ES-I3 (cell line): ENCODE data around the gene ZNF132.
"Not testable (repeated sequence)": the region's sequence is repeated elsewhere in the genome, so short reads cannot be mapped to it uniquely, and the experiment has no call there.

ENCODE experiments used
- H3K36me3 ChIP-seq: 2 replicates; pipeline ENCODE4 v1.6.1; 2013; ENCODE audit warnings: mild to moderate bottlenecking, low read length, control low read depth, moderate library complexity; ENCODE audit not compliant: insufficient read depth
- H3K4me1 ChIP-seq: 2 replicates; pipeline ENCODE4 v1.6.1; 2013; ENCODE audit warnings: mild to moderate bottlenecking, control low read depth, low read length; ENCODE audit not compliant: insufficient read depth
- H3K9ac ChIP-seq: 2 replicates; pipeline ENCODE4 v1.6.1; 2013; ENCODE audit warnings: low read depth, mild to moderate bottlenecking, low read length, moderate library complexity
- H3K9me3 ChIP-seq: 2 replicates; pipeline ENCODE4 v1.6.1; 2013; ENCODE audit warnings: mild to moderate bottlenecking, low read length, moderate library complexity; ENCODE audit not compliant: control insufficient read depth, insufficient read depth

Gene ZNF132

GRCh38 chr19:58439576-58440554, at the start of gene ZNF132:
ZNF132 (minus strand) TSS chr19:58440153; CDS start chr19:58439821, 332 bp downstream.
- peak within 1 kb of the TSS; percentile 68 for H3K9ac ChIP-seq
- peaks cover 20% of the 10 kb centered on the region for H3K36me3 ChIP-seq
- H3K9me3 ChIP-seq = peaks cover 20% of the 10 kb centered on the region
- no peaks in the 10 kb centered on the region for H3K4me1 ChIP-seq

GRCh38 chr19:58484349-58484748, 44.4 kb upstream of the ZNF132 start:
- H3K9me3 ChIP-seq, H3K4me1 ChIP-seq, H3K9ac ChIP-seq, H3K36me3 ChIP-seq: not testable (repeated sequence)

GRCh38 chr19:58483776-58484175, 43.8 kb upstream of the ZNF132 start:
- Histone ChIP-seq H3K9me3 (no peaks in the 10 kb centered on the region), H3K36me3 (peaks cover 6% of the 10 kb centered on the region; the same call in 1 of the 2 replicates), H3K4me1 (no peaks in the 10 kb centered on the region), H3K9ac (no peak overlapping the region)

GRCh38 chr19:58482372-58482771, 42.4 kb upstream of the ZNF132 start:
- peaks cover 6% of the 10 kb centered on the region; the same call in 1 of the 2 replicates for H3K36me3 ChIP-seq
- H3K9ac ChIP-seq = no peak overlapping the region
- no peaks in the 10 kb centered on the region for H3K4me1 ChIP-seq
- no peaks in the 10 kb centered on the region for H3K9me3 ChIP-seq

- Histone ChIP-seq H3K4me1 (no peaks in the 10 kb centered on the region; the same call in 1 of the 2 replicates), H3K9me3 (no peaks in the 10 kb centered on the region), H3K9ac (no peak overlapping the region), H3K36me3 (peaks cover 6% of the 10 kb centered on the region; the same call in 1 of the 2 replicates)
Measured at GRCh38 chr19:58480831-58481230, 40.9 kb upstream of the ZNF132 start.

- Histone ChIP-seq H3K4me1 (no peaks in the 10 kb centered on the region; the same call in 1 of the 2 replicates), H3K36me3 (peaks cover 6% of the 10 kb centered on the region; the same call in 1 of the 2 replicates), H3K9ac (no peak overlapping the region), H3K9me3 (no peaks in the 10 kb centered on the region)
Measured at GRCh38 chr19:58480481-58480830, 40.5 kb upstream of the ZNF132 start.

- Histone ChIP-seq H3K4me1 (no peaks in the 10 kb centered on the region; the same call in 1 of the 2 replicates), H3K36me3 (peaks cover 6% of the 10 kb centered on the region; the same call in 1 of the 2 replicates), H3K9ac (no peak overlapping the region), H3K9me3 (no peaks in the 10 kb centered on the region)
Measured at GRCh38 chr19:58479736-58480480, 40.0 kb upstream of the ZNF132 start.

- H3K9me3 ChIP-seq = no peaks in the 10 kb centered on the region
- H3K36me3 ChIP-seq = peaks cover 6% of the 10 kb centered on the region; the same call in 1 of the 2 replicates
- H3K9ac ChIP-seq = no peak overlapping the region
- no peaks in the 10 kb centered on the region; the same call in 1 of the 2 replicates for H3K4me1 ChIP-seq
Measured at GRCh38 chr19:58479303-58479702, 39.4 kb upstream of the ZNF132 start.

- no peaks in the 10 kb centered on the region; the same call in 1 of the 2 replicates for H3K4me1 ChIP-seq
- no peak overlapping the region for H3K9ac ChIP-seq
- H3K36me3 ChIP-seq = peaks cover 6% of the 10 kb centered on the region; the same call in 1 of the 2 replicates
- no peaks in the 10 kb centered on the region for H3K9me3 ChIP-seq
Measured at GRCh38 chr19:58477871-58478270, 37.9 kb upstream of the ZNF132 start.

- no peaks in the 10 kb centered on the region; the same call in 1 of the 2 replicates for H3K4me1 ChIP-seq
Measured at GRCh38 chr19:58477130-58477529, 37.2 kb upstream of the ZNF132 start.

GRCh38 chr19:58476498-58477015, 36.6 kb upstream of the ZNF132 start:
- H3K4me1 ChIP-seq = no peaks in the 10 kb centered on the region; the same call in 1 of the 2 replicates
- H3K9me3 ChIP-seq = no peaks in the 10 kb centered on the region
- H3K9ac ChIP-seq = peak overlapping the region; percentile 77
- H3K36me3 ChIP-seq = peaks cover 5% of the 10 kb centered on the region; the same call in 1 of the 2 replicates

More at GRCh38 chr19:58477130-58477529, 37.2 kb upstream of the ZNF132 start:
- no peaks in the 10 kb centered on the region for H3K9me3 ChIP-seq
- H3K9ac ChIP-seq = no peak overlapping the region
- H3K36me3 ChIP-seq = peaks cover 6% of the 10 kb centered on the region; the same call in 1 of the 2 replicates

GRCh38 chr19:58475714-58476497, 36.0 kb upstream of the ZNF132 start, which contains the start of gene ZNF446:
ZNF446 (plus strand) TSS chr19:58476352; CDS start chr19:58477219, 867 bp downstream.
- no peaks in the 10 kb centered on the region; the same call in 1 of the 2 replicates for H3K4me1 ChIP-seq
- H3K9me3 ChIP-seq = no peaks in the 10 kb centered on the region
- no peaks in the 10 kb centered on the region for H3K36me3 ChIP-seq
- H3K9ac ChIP-seq = peak within 1 kb of the TSS; percentile 77

GRCh38 chr19:58474997-58475713, 35.2 kb upstream of the ZNF132 start:
- Histone ChIP-seq H3K4me1 (no peaks in the 10 kb centered on the region; the same call in 1 of the 2 replicates), H3K36me3 (no peaks in the 10 kb centered on the region), H3K9ac (peak overlapping the region; percentile 77), H3K9me3 (no peaks in the 10 kb centered on the region)
